ENCODE measurements around the gene MTCL3.

Gene MTCL3

GRCh38 chr6:127518191-127518709, 885 bp downstream of the MTCL3 start:
- Histone ChIP-seq H4K20me1 (ENCODE audit: insufficient read depth) (peaks cover 18% of the 10 kb centered on the region), H3K36me3 (ENCODE audit: insufficient read depth, low read length) (peaks cover 5% of the 10 kb centered on the region), H3K4me3 (ENCODE audit: low read length) (peak overlapping the region; percentile 76), H3K9me2 (ENCODE audit: insufficient read depth, low read length) (no peaks in the 10 kb centered on the region), H3K9me3 (ENCODE audit: low read length) (no peaks in the 10 kb centered on the region), H3K27me3 (ENCODE audit: insufficient read depth, low read depth, low read length) (no peaks in the 10 kb centered on the region), H3K79me2 (replicated peaks; ENCODE audit: insufficient read depth, low read length) (peaks cover 47% of the 10 kb centered on the region), H3K9ac (ENCODE audit: low read length) (peak overlapping the region; percentile 98), H2AFZ (ENCODE audit: low read depth, low read length) (peak overlapping the region; percentile 62), H3K4me2 (ENCODE audit: low read length) (peak overlapping the region; percentile 72), H3F3A (ENCODE audit: insufficient read depth, low read length, poor library complexity, severe bottlenecking) (peaks cover 19% of the 10 kb centered on the region), H3K27ac (ENCODE audit: low read length) (peak overlapping the region; percentile 100)
- TF ChIP-seq EP300 (conservative IDR thresholded peaks at IDR 0.05; ENCODE audit: poor library complexity, severe bottlenecking) (no peak), REST (IDR thresholded peaks at IDR 0.05; ENCODE audit: borderline replicate concordance) (peak; percentile 69), TAF1 (IDR thresholded peaks at IDR 0.05; ENCODE audit: low read depth) (peak; percentile 49), MXI1 (conservative IDR thresholded peaks at IDR 0.05; ENCODE audit: poor library complexity, severe bottlenecking) (peak; percentile 83), POLR2AphosphoS5 (IDR thresholded peaks at IDR 0.05) (peak; percentile 1)

GRCh38 chr6:127517693-127518092, 1.4 kb downstream of the MTCL3 start:
- H3K27ac ChIP-seq (ENCODE audit: low read length), result peak overlapping the region; percentile 100

More at GRCh38 chr6:127517693-127518092, 1.4 kb downstream of the MTCL3 start:
- peak overlapping the region; percentile 98 for H3K9ac ChIP-seq (ENCODE audit: low read length)
- TF ChIP-seq TAF1 (IDR thresholded peaks at IDR 0.05; ENCODE audit: low read depth) (no peak), CTCF (IDR thresholded peaks at IDR 0.05; ENCODE audit: poor library complexity, severe bottlenecking) (no peak), REST (IDR thresholded peaks at IDR 0.05; ENCODE audit: borderline replicate concordance) (no peak), SMC3 (conservative IDR thresholded peaks at IDR 0.05; ENCODE audit: poor library complexity) (no peak), EP300 (conservative IDR thresholded peaks at IDR 0.05; ENCODE audit: poor library complexity, severe bottlenecking) (no peak), EZH2 (IDR thresholded peaks at IDR 0.05; ENCODE audit: borderline replicate concordance, insufficient read depth, low read length, poor library complexity, severe bottlenecking) (no peak), MXI1 (conservative IDR thresholded peaks at IDR 0.05; ENCODE audit: poor library complexity, severe bottlenecking) (no peak), POLR2AphosphoS5 (IDR thresholded peaks at IDR 0.05) (no peak), RAD21 (conservative IDR thresholded peaks at IDR 0.05) (no peak)
- peaks cover 24% of the 10 kb centered on the region for H4K20me1 ChIP-seq (ENCODE audit: insufficient read depth)
- no peaks in the 10 kb centered on the region for H3K9me2 ChIP-seq (ENCODE audit: insufficient read depth, low read length)
- peak overlapping the region; percentile 76 for H3K4me3 ChIP-seq (ENCODE audit: low read length)
- no peaks in the 10 kb centered on the region for H3K9me3 ChIP-seq (ENCODE audit: low read length)
- H2AFZ ChIP-seq (ENCODE audit: low read depth, low read length), result no peak overlapping the region
- peaks cover 5% of the 10 kb centered on the region for H3K36me3 ChIP-seq (ENCODE audit: insufficient read depth, low read length)
- H3F3A ChIP-seq (ENCODE audit: insufficient read depth, low read length, poor library complexity, severe bottlenecking), result peaks cover 19% of the 10 kb centered on the region
- peaks cover 52% of the 10 kb centered on the region for H3K79me2 ChIP-seq (replicated peaks; ENCODE audit: insufficient read depth, low read length)
- H3K4me2 ChIP-seq (ENCODE audit: low read length), result peak overlapping the region; percentile 72
- no peaks in the 10 kb centered on the region for H3K27me3 ChIP-seq (ENCODE audit: insufficient read depth, low read depth, low read length)
